ENCODE measurements around the gene PPP1R27. TPM values are rescaled to one million over a fixed set of nuclear protein-coding genes. Genes with fewer than 3 reads are reported as not detected.

Gene PPP1R27
- polyA plus RNA-seq, 1 donor (not counting 4 experiments of a cell fraction or from before 2014, with no cell fraction given) = 0.12 TPM

- Histone ChIP-seq H4K20me1 (ENCODE audit: control insufficient read depth, extremely low read depth, insufficient read depth, low read length) (peaks cover 2% of the 10 kb centered on the region), H3K9me3 (ENCODE audit: control insufficient read depth, low read depth, low read length) (no peaks in the 10 kb centered on the region), H3K9me1 (ENCODE audit: control insufficient read depth, extremely low read depth, insufficient read depth, low read length) (no peaks in the 10 kb centered on the region), H3K79me2 (ENCODE audit: control insufficient read depth, insufficient read depth, low read length) (no peaks in the 10 kb centered on the region), H3K4me1 (ENCODE audit: control insufficient read depth, extremely low read depth, insufficient read depth, low read length) (peaks cover 36% of the 10 kb centered on the region), H3K27ac (ENCODE audit: control insufficient read depth, insufficient read depth, low read length) (no peak overlapping the region), H2AFZ (ENCODE audit: control insufficient read depth, low read length) (no peak overlapping the region), H3K36me3 (ENCODE audit: control insufficient read depth in 2 of 2, extremely low read depth in 1 of 2, insufficient read depth in 2 of 2, low read length in 2 of 2) (peaks cover 38 to 58% of the 10 kb centered on the region in 2 experiments), H3K4me2 (ENCODE audit: control insufficient read depth, extremely low read depth, insufficient read depth, low read depth, low read length) (no peak overlapping the region), H3K9ac (ENCODE audit: control insufficient read depth, extremely low read depth, insufficient read depth, low read length) (no peak overlapping the region), H3K27me3 (ENCODE audit: control insufficient read depth, extremely low read depth, insufficient read depth, low read length) (no peaks in the 10 kb centered on the region), H3K4me3 (ENCODE audit: control insufficient read depth in 2 of 3, extremely low read depth in 1 of 3, insufficient read depth in 2 of 3, low read depth in 1 of 3, low read length in 3 of 3) (no peak overlapping the region)
- DNase-seq (ENCODE audit: low read depth, low spot score) = no peak
- no peak for FAIRE-seq
- dilution Hi-C loops (cut with MboI; ENCODE audit: extremely low pct_ligation_motif_present, low sequenced_read_pairs) = no loop called here
- TF ChIP-seq EZH2 (IDR thresholded peaks at IDR 0.05; ENCODE audit: low read length) = no peak
- TF ChIP-seq CTCF (optimal IDR thresholded peaks at IDR 0.05 in 1 of 3, IDR thresholded peaks at IDR 0.05 in 1 of 3, conservative IDR thresholded peaks at IDR 0.05 in 1 of 3; ENCODE audit: extremely low read depth in 1 of 3, insufficient read depth in 2 of 3, low read length in 3 of 3) = no peak
Observed at GRCh38 chr17:81844887-81845286, 10.0 kb upstream of the PPP1R27 start.

GRCh38 chr17:81844327-81844851, 9.5 kb upstream of the PPP1R27 start:
- Histone ChIP-seq H3K4me3 (ENCODE audit: control insufficient read depth in 2 of 3, extremely low read depth in 1 of 3, insufficient read depth in 2 of 3, low read depth in 1 of 3, low read length in 3 of 3) (no peak overlapping the region), H3K36me3 (ENCODE audit: control insufficient read depth in 2 of 2, extremely low read depth in 1 of 2, insufficient read depth in 2 of 2, low read length in 2 of 2) (peaks cover 38 to 55% of the 10 kb centered on the region in 2 experiments), H2AFZ (ENCODE audit: control insufficient read depth, low read length) (no peak overlapping the region), H3K9me1 (ENCODE audit: control insufficient read depth, extremely low read depth, insufficient read depth, low read length) (no peaks in the 10 kb centered on the region), H3K27ac (ENCODE audit: control insufficient read depth, insufficient read depth, low read length) (no peak overlapping the region), H3K4me2 (ENCODE audit: control insufficient read depth, extremely low read depth, insufficient read depth, low read depth, low read length) (no peak overlapping the region), H3K9ac (ENCODE audit: control insufficient read depth, extremely low read depth, insufficient read depth, low read length) (no peak overlapping the region), H3K4me1 (ENCODE audit: control insufficient read depth, extremely low read depth, insufficient read depth, low read length) (peaks cover 36% of the 10 kb centered on the region), H4K20me1 (ENCODE audit: control insufficient read depth, extremely low read depth, insufficient read depth, low read length) (peaks cover 2% of the 10 kb centered on the region), H3K79me2 (ENCODE audit: control insufficient read depth, insufficient read depth, low read length) (no peaks in the 10 kb centered on the region), H3K27me3 (ENCODE audit: control insufficient read depth, extremely low read depth, insufficient read depth, low read length) (no peaks in the 10 kb centered on the region), H3K9me3 (ENCODE audit: control insufficient read depth, low read depth, low read length) (no peaks in the 10 kb centered on the region)
- TF ChIP-seq CTCF (optimal IDR thresholded peaks at IDR 0.05 in 1 of 3, IDR thresholded peaks at IDR 0.05 in 1 of 3, conservative IDR thresholded peaks at IDR 0.05 in 1 of 3; ENCODE audit: extremely low read depth in 1 of 3, insufficient read depth in 2 of 3, low read length in 3 of 3) (no peak), EZH2 (IDR thresholded peaks at IDR 0.05; ENCODE audit: low read length) (no peak)
- dilution Hi-C loops (cut with MboI; ENCODE audit: extremely low pct_ligation_motif_present, low sequenced_read_pairs) = no loop called here
- DNase-seq (ENCODE audit: low read depth, low spot score) (no peak), FAIRE-seq (no peak)

Data from keratinocyte (primary cell).